Measurements from ENCODE around the gene PRPH.

GRCh38 chr12:49293056-49293956, 1.6 kb upstream of the PRPH start:
- TF ChIP-seq NFIC (IDR thresholded peaks at IDR 0.05; ENCODE audit: low read depth, low read length) (no peak), USF2 (IDR thresholded peaks at IDR 0.05; ENCODE audit: borderline replicate concordance, low read depth, low read length) (no peak), NBN (IDR thresholded peaks at IDR 0.05) (no peak), ZZZ3 (IDR thresholded peaks at IDR 0.05; ENCODE audit: control insufficient read depth, insufficient read length, low read depth) (no peak), CTCF (IDR thresholded peaks at IDR 0.05 in 2 of 3, conservative IDR thresholded peaks at IDR 0.05 in 1 of 3; ENCODE audit: control insufficient read depth in 2 of 3, extremely low read depth in 1 of 3, insufficient read depth in 1 of 3, low read depth in 3 of 3, low read length in 3 of 3) (no peak), BCL11A (IDR thresholded peaks at IDR 0.05; ENCODE audit: low read depth, low read length) (no peak), SPI1 (IDR thresholded peaks at IDR 0.05; ENCODE audit: borderline replicate concordance, insufficient read depth, low read depth, low read length) (no peak), FOXM1 (IDR thresholded peaks at IDR 0.05; ENCODE audit: low read depth, low read length) (no peak), MXI1 (IDR thresholded peaks at IDR 0.05; ENCODE audit: low read depth, low read length) (no peak), ZBTB40 (IDR thresholded peaks at IDR 0.05; ENCODE audit: borderline replicate concordance) (no peak), REST (IDR thresholded peaks at IDR 0.05; ENCODE audit: low read depth, low read length) (no peak)
